CD1c-positive myeloid dendritic cell (primary cell): ENCODE data around the gene NIPAL1.

Experiments used
- DNase-seq: peaks from one replicate; pipeline ENCODE4 v3.0.0-alpha.2; 2016; ENCODE audit errors: extremely low spot score

NIPAL1 gene

GRCh38 chr4:48025005-48025404 is 8.4 kb downstream of the NIPAL1 start:
- DNase-seq, result no peak

DNA sequence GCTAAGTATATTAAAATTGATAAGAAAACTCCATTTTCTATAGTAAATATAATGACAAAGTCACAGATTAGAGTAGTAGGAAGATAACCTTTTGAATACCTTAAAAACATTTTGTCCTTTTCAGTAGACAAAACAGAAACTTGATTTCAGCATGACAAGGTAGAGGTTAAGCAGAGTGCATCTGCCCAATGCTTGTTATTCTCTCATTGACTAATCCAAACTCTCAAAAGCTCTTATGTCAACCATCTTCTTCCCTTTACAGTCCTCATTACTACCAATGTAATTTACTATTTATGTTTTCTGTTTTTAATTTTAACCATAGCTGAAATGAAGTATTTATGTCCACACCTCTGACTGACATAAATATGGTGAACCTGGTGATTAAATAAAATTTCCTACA is 11.1 kb downstream of the NIPAL1 start:
- DNase-seq, result no peak

- no peak for DNase-seq
Observed at GRCh38 chr4:48028696-48029095, 12.1 kb downstream of the NIPAL1 start.

DNA sequence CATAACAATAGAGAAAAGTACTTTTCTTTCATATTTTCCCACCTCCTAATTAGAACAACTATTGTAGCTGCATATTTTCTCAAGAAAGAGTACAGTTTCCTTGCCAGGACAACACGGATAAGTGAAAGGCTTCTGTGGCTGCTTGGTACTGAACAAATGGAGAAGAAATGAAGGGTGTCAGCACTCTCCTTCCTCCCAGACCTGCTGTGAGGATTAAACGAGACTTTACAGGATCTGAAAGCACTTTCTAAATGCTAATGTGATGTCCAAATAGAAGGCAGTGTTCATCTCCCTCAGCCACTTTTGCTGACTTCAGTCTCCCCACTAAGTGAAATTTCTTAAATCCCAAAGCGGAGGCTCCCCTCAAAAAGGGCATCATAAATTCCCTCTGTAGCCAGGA is 13.9 kb downstream of the NIPAL1 start:
- DNase-seq, result no peak

- no peak for DNase-seq
Observed at GRCh38 chr4:48031802-48032525, 15.4 kb downstream of the NIPAL1 start.

DNA sequence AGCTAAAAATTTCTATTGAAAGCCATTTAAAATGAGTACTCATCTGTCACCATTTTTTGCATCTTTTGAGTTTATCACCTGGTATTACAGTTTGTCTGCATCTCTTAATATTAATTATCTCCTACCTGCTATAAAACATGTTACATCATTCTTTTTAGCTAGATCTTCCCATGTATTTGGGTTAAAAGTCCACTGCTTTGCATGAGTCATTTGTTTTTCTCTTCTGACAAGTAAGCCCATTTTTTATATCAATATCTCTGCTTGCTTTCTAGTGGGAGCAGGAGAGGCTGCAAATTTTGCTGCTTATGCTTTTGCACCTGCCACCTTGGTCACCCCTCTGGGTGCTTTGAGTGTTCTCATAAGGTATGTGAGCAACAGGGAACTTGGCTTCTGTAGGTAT is 16.1 kb downstream of the NIPAL1 start:
- no peak for DNase-seq

DNA sequence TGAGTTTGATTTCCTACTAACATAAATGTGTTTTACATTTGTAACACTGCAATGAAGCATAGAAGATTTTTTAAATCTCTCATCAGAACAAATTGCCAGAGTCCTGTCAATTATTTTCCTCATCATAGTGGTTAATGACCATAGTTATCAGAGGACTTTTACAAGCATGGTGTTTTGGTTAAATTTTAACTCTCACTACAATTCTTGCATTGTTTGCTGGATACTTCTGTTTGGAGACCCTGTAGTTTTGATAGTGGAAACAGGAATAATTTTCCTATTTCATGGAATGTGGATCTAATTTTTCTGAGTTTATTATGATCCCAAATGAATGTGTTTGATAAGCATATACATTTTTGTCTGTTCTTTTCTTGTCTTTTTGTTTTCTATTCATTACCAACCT is 16.8 kb downstream of the NIPAL1 start:
- DNase-seq, result no peak

DNA sequence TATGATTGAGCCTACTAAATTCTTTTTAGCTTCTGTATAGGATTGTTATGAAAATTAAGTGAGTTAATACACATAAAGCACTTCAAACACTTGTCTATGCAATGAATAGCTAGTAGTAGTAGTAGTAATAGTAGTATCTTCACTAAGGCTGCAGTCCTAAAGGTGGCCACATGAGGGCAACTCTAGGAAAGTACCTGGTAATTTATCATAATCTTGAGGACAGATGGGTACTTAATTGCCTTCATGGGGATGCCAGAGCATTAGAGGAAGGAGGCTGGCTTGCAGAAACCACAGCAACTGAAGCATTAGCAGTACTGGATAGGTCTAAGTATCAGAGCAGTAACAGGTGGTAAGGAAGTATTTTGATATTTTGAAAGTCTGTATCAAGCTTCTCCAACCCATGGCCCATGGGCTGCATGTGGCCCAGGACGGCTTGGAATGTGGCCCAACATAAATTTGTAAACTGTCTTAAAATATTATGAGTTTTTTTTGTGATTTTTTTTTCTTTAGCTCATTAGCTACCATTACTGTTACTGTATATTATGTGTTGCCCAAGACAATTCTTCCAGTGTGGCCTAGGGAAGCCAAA is 17.3 kb downstream of the NIPAL1 start:
- DNase-seq, result peak; percentile 56

DNA sequence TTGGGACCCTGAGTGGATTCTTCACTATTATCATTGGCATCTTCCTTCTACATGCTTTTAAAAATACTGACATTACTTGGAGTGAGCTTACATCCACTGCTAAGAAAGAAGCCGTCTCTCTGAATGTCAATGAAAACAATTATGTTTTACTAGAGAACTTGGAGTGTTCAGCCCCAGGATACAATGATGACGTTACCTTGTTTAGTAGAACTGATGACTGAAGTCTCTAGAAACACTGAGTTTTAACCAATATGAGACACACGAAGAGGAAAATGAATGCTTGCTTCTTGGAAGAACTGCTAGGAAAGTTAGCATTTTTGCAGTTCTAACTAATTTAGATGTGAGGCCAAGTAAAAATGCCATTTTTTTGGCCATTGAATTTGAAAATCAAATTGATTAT is 19.4 kb downstream of the NIPAL1 start:
- DNase-seq, result no peak

DNA sequence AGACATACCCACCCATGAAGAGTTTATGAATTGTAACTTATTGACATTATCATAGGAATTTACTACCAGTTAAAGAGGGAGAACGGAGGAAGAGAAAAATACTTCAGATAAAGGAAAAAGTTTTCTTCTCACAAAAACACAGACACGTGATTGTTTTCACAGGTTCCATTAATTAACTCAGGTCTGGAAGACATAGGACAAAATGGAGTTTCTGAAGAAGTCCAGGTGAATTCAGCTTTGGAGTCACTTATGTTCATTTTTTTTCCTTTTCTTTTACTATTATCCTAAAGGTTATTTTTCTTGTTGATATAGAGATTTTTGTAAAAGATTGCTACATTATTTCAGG is 20.5 kb downstream of the NIPAL1 start:
- DNase-seq, result no peak

- DNase-seq, result no peak
Observed at GRCh38 chr4:48038666-48039065, 22.1 kb downstream of the NIPAL1 start.

GRCh38 chr4:48039561-48039960 is 23.0 kb downstream of the NIPAL1 start:
- DNase-seq, result no peak

DNA sequence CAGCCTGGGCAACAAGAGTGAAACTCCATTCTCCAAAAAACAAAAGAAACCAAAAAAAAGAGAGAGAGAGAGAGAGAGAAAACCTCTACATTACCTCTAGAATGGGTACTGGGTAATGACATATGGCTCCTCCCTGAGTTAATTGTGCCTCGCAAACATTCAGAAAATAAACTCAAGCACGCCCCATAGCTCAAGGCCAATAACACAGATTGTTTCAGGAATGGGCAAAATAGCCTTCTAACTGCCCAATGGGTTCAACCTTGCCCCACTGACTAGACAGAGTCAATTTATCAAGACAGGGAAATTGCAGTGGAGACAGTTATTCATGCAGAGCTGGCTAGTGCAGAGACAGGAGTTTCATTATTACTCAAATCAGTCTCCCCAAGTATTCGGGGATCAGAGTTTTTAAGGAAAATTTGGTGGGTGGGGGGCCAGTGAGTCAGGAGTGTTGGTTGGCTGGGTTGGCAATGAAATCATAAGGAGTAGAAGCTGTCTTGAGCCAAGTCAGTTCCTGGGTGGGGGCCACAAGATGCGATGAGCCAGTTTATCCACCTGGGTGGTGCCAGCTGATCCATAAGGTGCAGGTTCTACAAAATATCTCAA is 25.1 kb downstream of the NIPAL1 start:
- DNase-seq, result no peak

- DNase-seq, result no peak
Observed at GRCh38 chr4:48042979-48043461, 26.4 kb downstream of the NIPAL1 start.

DNA sequence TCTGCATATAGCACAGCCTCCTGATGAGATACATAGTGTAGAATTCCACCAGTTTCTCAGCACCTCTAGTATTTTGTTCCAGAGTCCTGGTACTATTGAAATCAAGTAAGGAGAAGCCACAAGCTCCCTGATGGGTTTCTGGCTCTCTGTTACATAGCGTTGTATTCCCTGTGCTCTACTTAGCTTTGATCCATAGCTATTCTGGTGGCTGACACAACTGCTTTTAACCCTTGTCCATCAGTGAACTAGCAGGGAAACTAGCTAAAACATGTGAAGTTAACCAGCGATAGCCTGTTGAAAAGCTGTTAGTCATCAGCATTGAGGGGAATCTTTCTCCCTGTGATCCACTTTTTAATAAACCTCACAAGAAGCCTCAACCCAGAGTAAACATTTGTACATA is 26.9 kb downstream of the NIPAL1 start:
- no peak for DNase-seq

DNA sequence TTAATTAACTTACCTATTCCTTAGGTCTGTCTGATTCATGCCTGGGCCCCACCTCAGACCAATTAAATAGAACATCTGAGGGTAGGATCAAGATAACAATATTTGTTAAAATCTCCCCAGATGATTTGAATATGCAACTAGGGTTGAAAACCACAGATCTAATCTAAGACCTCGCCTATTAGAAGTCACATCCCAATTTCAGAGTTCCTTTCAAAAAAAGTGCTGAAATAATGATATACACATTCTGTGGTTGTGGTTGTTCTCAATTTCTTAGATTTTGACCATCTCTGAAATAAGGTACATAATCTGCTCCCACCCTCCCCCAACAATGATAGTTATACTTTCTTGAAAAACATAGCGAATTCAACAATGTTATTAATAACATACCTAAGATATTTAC is 27.7 kb downstream of the NIPAL1 start:
- DNase-seq, result no peak

DNA sequence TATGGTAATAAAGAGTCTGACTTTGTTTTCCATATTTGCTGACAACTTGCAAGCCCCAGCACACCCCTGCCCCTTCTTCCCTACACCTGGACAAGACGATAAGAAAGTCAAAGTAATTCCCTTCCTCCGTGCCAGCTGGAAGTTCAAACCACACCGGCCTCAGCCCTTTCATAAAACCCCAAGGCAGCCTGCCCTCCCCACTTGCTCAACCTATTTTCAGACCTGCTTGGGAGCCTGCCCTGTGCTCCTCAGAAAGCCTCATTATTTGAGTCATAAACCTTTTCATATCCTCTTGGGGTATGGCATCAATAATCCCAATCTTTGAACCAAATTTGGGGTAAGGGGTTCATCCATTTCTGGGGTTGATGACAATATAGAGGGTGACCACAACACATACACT is 29.5 kb downstream of the NIPAL1 start:
- no peak for DNase-seq

DNA sequence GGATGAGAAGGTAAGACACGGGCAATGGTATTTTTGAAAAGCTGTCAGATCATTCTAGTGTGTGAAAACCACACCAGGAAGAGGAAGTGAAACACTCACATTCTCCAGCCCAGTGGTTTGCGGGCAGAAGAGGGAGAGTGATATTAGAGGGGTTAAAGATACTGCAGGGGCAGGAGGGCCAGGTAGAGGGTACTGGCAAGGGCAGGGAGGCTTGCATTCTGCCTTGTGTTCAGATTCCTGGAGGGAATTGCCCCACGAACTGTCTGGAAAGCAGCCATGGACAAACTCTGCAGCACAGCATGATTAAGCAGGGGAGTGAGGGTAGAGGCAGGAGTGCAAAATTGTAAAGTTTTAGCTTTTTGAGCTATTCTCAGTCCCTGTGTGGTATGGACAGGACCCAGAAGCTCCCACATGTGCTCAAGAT is 30.9 kb downstream of the NIPAL1 start:
- DNase-seq, result peak; percentile 76

DNA sequence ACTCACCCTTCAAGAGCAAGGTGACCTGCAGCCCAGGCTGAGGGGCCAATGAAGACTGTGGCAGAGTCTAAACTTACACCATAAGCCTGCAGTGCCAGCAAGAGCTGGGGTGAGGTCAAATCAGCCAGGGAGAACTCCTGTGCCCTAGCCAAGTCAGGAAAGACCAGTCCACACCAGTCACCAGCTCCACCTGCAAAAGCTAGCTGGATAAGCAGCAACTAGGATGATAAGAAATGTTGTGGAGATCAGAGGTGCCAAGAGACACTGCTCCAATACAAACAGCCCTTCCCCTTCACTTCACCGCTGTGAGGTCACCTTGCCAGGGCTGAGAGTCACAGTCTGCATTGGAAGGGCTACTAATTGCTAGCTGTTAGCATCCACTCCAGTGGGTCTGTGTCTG is 31.3 kb downstream of the NIPAL1 start:
- no peak for DNase-seq

DNA sequence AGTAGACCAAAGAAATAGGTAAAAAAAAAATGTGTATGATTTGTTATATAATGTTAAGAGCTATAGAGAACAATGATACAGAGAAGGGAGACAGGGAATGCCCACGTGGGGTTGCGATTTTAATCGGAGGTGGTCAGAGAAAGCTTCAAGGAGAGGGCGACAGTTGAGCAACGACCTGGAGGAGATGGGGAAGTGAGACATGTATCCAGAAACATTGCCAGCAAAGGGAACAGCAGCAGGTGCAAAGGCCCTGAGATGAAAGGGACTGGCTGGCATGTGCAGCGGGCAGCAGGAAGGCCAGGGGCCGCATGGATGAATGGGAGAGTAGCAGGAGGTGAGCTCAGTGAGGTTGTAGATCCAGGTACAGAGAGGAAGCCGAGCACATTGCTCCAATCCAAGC is 32.9 kb downstream of the NIPAL1 start:
- peak; percentile 17 for DNase-seq

GRCh38 chr4:48051078-48051477 is 34.5 kb downstream of the NIPAL1 start:
- DNase-seq, result no peak

- DNase-seq, result no peak
Observed at GRCh38 chr4:48058617-48059530, 42.3 kb downstream of the NIPAL1 start.
